NB4 (cell line): ENCODE data around the gene UBE2QL1.

Experiments
- DNase-seq: peaks from one replicate; pipeline ENCODE4 v3.0.0; 2010; ENCODE audit warnings: low read depth
- H3K4me3 ChIP-seq: one replicate; pipeline ENCODE4 v1.5.1; 2011; ENCODE audit warnings: mild to moderate bottlenecking, low read depth, low read length, moderate library complexity
- CTCF ChIP-seq: IDR thresholded peaks from one replicate; pipeline ENCODE4 v1.5.1; 2012; ENCODE audit warnings: low read depth, low read length
- MAX ChIP-seq: IDR thresholded peaks from 2 replicates; pipeline ENCODE4 v1.6.1; 2011; ENCODE audit warnings: low read depth, low read length
- MYC ChIP-seq: IDR thresholded peaks from 2 replicates; pipeline ENCODE4 v1.6.1; 2011; ENCODE audit warnings: low read depth, low read length
- POLR2A ChIP-seq: IDR thresholded peaks from 2 replicates; pipeline ENCODE4 v1.6.1; 2011; ENCODE audit warnings: mild to moderate bottlenecking; ENCODE audit not compliant: insufficient read length; ENCODE audit errors: extremely low read depth

UBE2QL1 gene

GRCh38 chr5:6502421-6502820 lies 53.8 kb downstream of the UBE2QL1 start:
- H3K4me3 ChIP-seq = no peak overlapping the region
- no peak for DNase-seq
- TF ChIP-seq CTCF = no peak
- no peak for TF ChIP-seq POLR2A
- no peak for TF ChIP-seq MAX
- TF ChIP-seq MYC = no peak

GRCh38 chr5:6503342-6503741 lies 54.7 kb downstream of the UBE2QL1 start:
- no peak for TF ChIP-seq CTCF
- TF ChIP-seq POLR2A = no peak
- H3K4me3 ChIP-seq = no peak overlapping the region
- no peak for DNase-seq

- TF ChIP-seq MYC (no peak), POLR2A (no peak), CTCF (no peak), MAX (no peak)
- no peak overlapping the region for H3K4me3 ChIP-seq
- DNase-seq = peak; percentile 20
Observed at GRCh38 chr5:6504677-6505415, 56.2 kb downstream of the UBE2QL1 start.

- TF ChIP-seq CTCF = no peak
- no peak for TF ChIP-seq POLR2A
- no peak for TF ChIP-seq MAX
- no peak for TF ChIP-seq MYC
- no peak for DNase-seq
- no peak overlapping the region for H3K4me3 ChIP-seq
Observed at GRCh38 chr5:6505416-6505755, 56.7 kb downstream of the UBE2QL1 start.

GRCh38 chr5:6505783-6506557 lies 57.3 kb downstream of the UBE2QL1 start:
- no peak overlapping the region for H3K4me3 ChIP-seq
- DNase-seq = no peak
- TF ChIP-seq MYC (no peak), POLR2A (no peak), MAX (no peak), CTCF (no peak)
